HEK293 (cell line): Measurements from ENCODE around the gene ACHE.
"Not testable (repeated sequence)": the region's sequence is repeated elsewhere in the genome, so short reads cannot be mapped to it uniquely, and the experiment has no call there.

ENCODE experiments used
- CTCF ChIA-PET: fragments of 350-600 bp; formaldehyde crosslinking; extraction: SDS; loops from one replicate; lab custom pipeline; 2021; ENCODE audit warnings: antibody characterized with exemption; lab: Yijun Ruan, JAX
- POLR2A ChIA-PET: fragments of 300-600 bp; formaldehyde crosslinking; extraction: SDS; loops from one replicate; lab custom pipeline; 2020; ENCODE audit warnings: antibody characterized with exemption, inconsistent platforms; lab: Yijun Ruan, JAX
- H3K27ac ChIP-seq: fragments of 200-500 bp; sonication (Bioruptor generic); 2 replicates; pipeline ENCODE4 v1.5.1; 2014; ENCODE audit warnings: low read depth, low read length, control low read depth, inconsistent platforms; ENCODE audit errors: extremely low read depth
- H3K36me3 ChIP-seq, 2 experiments: fragments of 200-500 bp in 1 of 2; sonication (Bioruptor generic) in 1 of 2; 1 replicate in 1 of 2; 2 replicates in 1 of 2; pipeline ENCODE4 v1.5.1; 2014 to 2017; ENCODE audit warnings: inconsistent platforms in 2 of 2, low read length in 2 of 2; ENCODE audit not compliant: control insufficient read depth in 2 of 2, insufficient read depth in 1 of 2
- H3K4me1 ChIP-seq: fragments of 200-500 bp; sonication (Bioruptor generic); 2 replicates; pipeline ENCODE4 v1.5.1; 2014; ENCODE audit warnings: mild to moderate bottlenecking, low read length, inconsistent platforms; ENCODE audit not compliant: control insufficient read depth, insufficient read depth
- H3K4me3 ChIP-seq: 2 replicates; pipeline ENCODE4 v1.5.1; 2011; ENCODE audit warnings: low read depth, mild to moderate bottlenecking, control low read depth, low read length, moderate library complexity
- H3K9me3 ChIP-seq: fragments of 200-500 bp; sonication (Bioruptor generic); 2 replicates; pipeline ENCODE4 v1.5.1; 2014; ENCODE audit warnings: low read depth, low read length, inconsistent platforms; ENCODE audit not compliant: control insufficient read depth, insufficient read depth
- AEBP2 ChIP-seq: fragments of 450-650 bp; formaldehyde crosslinking; IDR thresholded peaks from 2 replicates; pipeline ENCODE4 v1.5.1; 2016; ENCODE audit warnings: missing biosample characterization, missing genetic modification characterization, borderline replicate concordance
- GLIS1 ChIP-seq: fragments of 450-650 bp; formaldehyde crosslinking; IDR thresholded peaks from 2 replicates; pipeline ENCODE4 v1.5.1; 2016; ENCODE audit warnings: missing biosample characterization, missing genetic modification characterization
- KLF10 ChIP-seq: fragments of 450-650 bp; IDR thresholded peaks from 2 replicates; pipeline ENCODE4 v1.5.1; 2018; ENCODE audit warnings: missing biosample characterization, mild to moderate bottlenecking, missing genetic modification characterization
- KLF17 ChIP-seq: fragments of 450-650 bp; formaldehyde crosslinking; IDR thresholded peaks from 2 replicates; pipeline ENCODE4 v1.5.1; 2016; ENCODE audit warnings: missing biosample characterization, missing genetic modification characterization
- OVOL3 ChIP-seq: fragments of 450-650 bp; formaldehyde crosslinking; IDR thresholded peaks from 2 replicates; pipeline ENCODE4 v1.5.1; 2016; ENCODE audit warnings: missing biosample characterization, missing genetic modification characterization
- ZBTB7A ChIP-seq: fragments of 450-650 bp; formaldehyde crosslinking; IDR thresholded peaks from 2 replicates; pipeline ENCODE4 v1.5.1; 2016; ENCODE audit warnings: low read depth, missing biosample characterization, missing genetic modification characterization
- ZFHX2 ChIP-seq: fragments of 450-650 bp; formaldehyde crosslinking; conservative IDR thresholded peaks from 2 replicates; pipeline ENCODE4 v1.5.1; 2016; ENCODE audit warnings: missing biosample characterization, missing genetic modification characterization
- ZIC2 ChIP-seq: fragments of 450-650 bp; formaldehyde crosslinking; IDR thresholded peaks from 2 replicates; pipeline ENCODE4 v1.5.1; 2016; ENCODE audit warnings: missing biosample characterization, missing genetic modification characterization
- ZNF133 ChIP-seq: fragments of 450-650 bp; formaldehyde crosslinking; IDR thresholded peaks from 2 replicates; pipeline ENCODE4 v1.5.1; 2016; ENCODE audit warnings: missing biosample characterization, missing genetic modification characterization
- ZNF140 ChIP-seq: fragments of 450-650 bp; formaldehyde crosslinking; IDR thresholded peaks from 2 replicates; pipeline ENCODE4 v1.5.1; 2016; ENCODE audit warnings: missing biosample characterization, missing genetic modification characterization
- ZNF148 ChIP-seq: fragments of 450-650 bp; formaldehyde crosslinking; IDR thresholded peaks from 2 replicates; pipeline ENCODE4 v1.5.0; 2017; ENCODE audit warnings: missing biosample characterization, missing genetic modification characterization, borderline replicate concordance
- ZNF18 ChIP-seq: fragments of 450-650 bp; formaldehyde crosslinking; IDR thresholded peaks from 2 replicates; pipeline ENCODE4 v1.5.1; 2016; ENCODE audit warnings: missing biosample characterization, missing genetic modification characterization
- ZNF280D ChIP-seq: fragments of 450-650 bp; formaldehyde crosslinking; IDR thresholded peaks from 2 replicates; pipeline ENCODE4 v1.5.1; 2016; ENCODE audit warnings: missing biosample characterization, missing genetic modification characterization
- ZNF366 ChIP-seq: fragments of 450-650 bp; formaldehyde crosslinking; conservative IDR thresholded peaks from 2 replicates; pipeline ENCODE4 v1.5.1; 2016; ENCODE audit warnings: missing biosample characterization, missing genetic modification characterization
- ZNF391 ChIP-seq: fragments of 450-650 bp; formaldehyde crosslinking; IDR thresholded peaks from 2 replicates; pipeline ENCODE4 v1.5.1; 2016; ENCODE audit warnings: low read depth, missing biosample characterization, missing genetic modification characterization, borderline replicate concordance
- ZNF398 ChIP-seq: fragments of 450-650 bp; formaldehyde crosslinking; IDR thresholded peaks from 2 replicates; pipeline ENCODE4 v1.5.1; 2017; ENCODE audit warnings: missing biosample characterization, missing genetic modification characterization
- ZNF48 ChIP-seq: fragments of 450-650 bp; formaldehyde crosslinking; IDR thresholded peaks from 2 replicates; pipeline ENCODE4 v1.5.1; 2016; ENCODE audit warnings: missing biosample characterization, missing genetic modification characterization
- ZNF548 ChIP-seq: fragments of 450-650 bp; formaldehyde crosslinking; IDR thresholded peaks from 2 replicates; pipeline ENCODE4 v1.5.1; 2016; ENCODE audit warnings: missing biosample characterization, missing genetic modification characterization
- ZNF670 ChIP-seq: fragments of 450-650 bp; formaldehyde crosslinking; IDR thresholded peaks from 2 replicates; pipeline ENCODE4 v1.5.1; 2016; ENCODE audit warnings: missing biosample characterization, missing genetic modification characterization, low read depth
- ZNF747 ChIP-seq: fragments of 450-650 bp; formaldehyde crosslinking; IDR thresholded peaks from 2 replicates; pipeline ENCODE4 v1.5.1; 2016; ENCODE audit warnings: missing biosample characterization, missing genetic modification characterization
- ZNF843 ChIP-seq: fragments of 450-650 bp; formaldehyde crosslinking; IDR thresholded peaks from 2 replicates; pipeline ENCODE4 v1.5.1; 2016; ENCODE audit warnings: missing biosample characterization, missing genetic modification characterization

Gene ACHE

GRCh38 chr7:100914208-100914878 lies 18.7 kb upstream of the ACHE start (continued):
- TF ChIP-seq ZNF391 (tag by site-specific recombination) (no peak), ZNF48 (no peak), ZNF398 (tag by site-specific recombination) (no peak), ZNF548 (no peak)

- Histone ChIP-seq H3K36me3 (no peaks in the 10 kb centered on the region), H3K9me3 (no peaks in the 10 kb centered on the region), H3K4me3 (no peak overlapping the region), H3K27ac (no peak overlapping the region), H3K4me1 (no peaks in the 10 kb centered on the region)
- CTCF ChIA-PET = interaction anchor here (0.6 to 1.2 kb wide), 2 partner anchors 147 to 259 kb away, joined by 3 to 5 read pairs; no protein-coding TSS in a partner anchor
- TF ChIP-seq ZFHX2 (tag by site-specific recombination) (no peak), ZNF148 (tag by site-specific recombination) (no peak), AEBP2 (no peak), ZNF670 (tag by site-specific recombination) (no peak), ZNF843 (tag by site-specific recombination) (no peak), ZNF280D (tag by site-specific recombination) (no peak), ZNF140 (tag by site-specific recombination) (no peak), ZIC2 (no peak), ZNF18 (tag by site-specific recombination) (no peak), ZBTB7A (tag by site-specific recombination) (no peak), ZNF133 (tag by site-specific recombination) (no peak), OVOL3 (tag by site-specific recombination) (no peak), KLF17 (tag by site-specific recombination) (no peak), KLF10 (tag by site-specific recombination) (no peak), ZNF747 (no peak), ZNF366 (no peak), GLIS1 (no peak)
- POLR2A ChIA-PET = no interaction called here
These were observed 15.8 kb upstream of the ACHE start for GRCh38 chr7:100911484-100911883.

- H3K4me1 ChIP-seq, H3K9me3 ChIP-seq, H3K4me3 ChIP-seq, H3K27ac ChIP-seq, POLR2A ChIA-PET, H3K36me3 ChIP-seq: not testable (repeated sequence)
- CTCF ChIA-PET = interaction anchor here (0.6 to 1.2 kb wide), 2 partner anchors 148 to 742 kb away, joined by 3 to 4 read pairs; no protein-coding TSS in a partner anchor
These were observed 14.8 kb upstream of the ACHE start for GRCh38 chr7:100910443-100910842.
